Brain microvascular endothelial cell (primary cell): Measurements from ENCODE around the gene SLC46A3.
A peak's percentile ranks its signal among the peaks of the same experiment; 100 is the strongest.

Source experiments
- DNase-seq: peaks from one replicate; pipeline ENCODE4 v3.0.0-alpha.2; 2020
- H3K27ac ChIP-seq: fragments of 250-450 bp; sonication (Bioruptor Pico); 2 replicates; pipeline ENCODE4 v1.5.1; 2020; ENCODE audit warnings: mild to moderate bottlenecking, moderate library complexity
- H3K27me3 ChIP-seq: fragments of 250-450 bp; sonication (Bioruptor Pico); replicated peaks from 2 replicates; pipeline ENCODE4 v1.5.1; 2020; ENCODE audit warnings: mild to moderate bottlenecking
- H3K36me3 ChIP-seq: fragments of 250-450 bp; sonication (Bioruptor Pico); replicated peaks from 2 replicates; pipeline ENCODE4 v1.5.1; 2020; ENCODE audit warnings: mild to moderate bottlenecking
- H3K4me3 ChIP-seq: 2 replicates; pipeline ENCODE4 v1.5.1; 2011; ENCODE audit warnings: low read depth, mild to moderate bottlenecking, control low read depth, low read length, moderate library complexity
- CTCF ChIP-seq: IDR thresholded peaks from 2 replicates; pipeline ENCODE4 v1.5.1; 2011; ENCODE audit warnings: low read depth, mild to moderate bottlenecking, moderate library complexity, low read length, control low read depth, inconsistent platforms; ENCODE audit errors: missing control alignments
- in situ Hi-C: cut with HindIII; loops from 2 replicates; pipeline ENCODE4 v1.10.0; 2017; ENCODE audit warnings: low sequenced_read_pairs, low pct_ligation_motif_present

SLC46A3 gene

GRCh38 chr13:28725046-28725610 lies 6.4 kb upstream of the SLC46A3 start:
- peak; percentile 35 for DNase-seq
- H3K27me3 ChIP-seq, result no peaks in the 10 kb centered on the region
- TF ChIP-seq CTCF, result no peak
- in situ Hi-C loops, result no loop called here
- peak overlapping the region; percentile 27 for H3K27ac ChIP-seq
- no peak overlapping the region for H3K4me3 ChIP-seq
- H3K36me3 ChIP-seq, result no peaks in the 10 kb centered on the region

GRCh38 chr13:28723806-28724205 lies 5.0 kb upstream of the SLC46A3 start:
- no peak overlapping the region for H3K27ac ChIP-seq
- in situ Hi-C loops, result no loop called here
- no peak for TF ChIP-seq CTCF
- no peaks in the 10 kb centered on the region for H3K27me3 ChIP-seq
- no peak overlapping the region for H3K4me3 ChIP-seq
- no peak for DNase-seq
- no peaks in the 10 kb centered on the region for H3K36me3 ChIP-seq

GRCh38 chr13:28719227-28720055 lies 671 bp upstream of the SLC46A3 start:
- in situ Hi-C loops, result no loop called here
- Histone ChIP-seq H3K36me3 (no peaks in the 10 kb centered on the region), H3K27ac (peak overlapping the region; percentile 90), H3K27me3 (no peaks in the 10 kb centered on the region), H3K4me3 (peak overlapping the region; percentile 84)
- DNase-seq, result peak; percentile 89
- TF ChIP-seq CTCF, result no peak

- in situ Hi-C loops, result no loop called here
- H3K27ac ChIP-seq, result peak overlapping the region; percentile 90
Observed at GRCh38 chr13:28718196-28718542, 601 bp downstream of the SLC46A3 start.

GRCh38 chr13:28717170-28717569 lies 1.6 kb downstream of the SLC46A3 start:
- peak overlapping the region; percentile 90 for H3K27ac ChIP-seq
- H3K4me3 ChIP-seq, result peak overlapping the region; percentile 84
- DNase-seq, result no peak
- in situ Hi-C loops, result no loop called here
- TF ChIP-seq CTCF, result no peak
- no peaks in the 10 kb centered on the region for H3K27me3 ChIP-seq
- H3K36me3 ChIP-seq, result peaks cover 2% of the 10 kb centered on the region

More at GRCh38 chr13:28718196-28718542, 601 bp downstream of the SLC46A3 start:
- H3K36me3 ChIP-seq, result peaks cover 1% of the 10 kb centered on the region
- TF ChIP-seq CTCF, result no peak
- H3K27me3 ChIP-seq, result no peaks in the 10 kb centered on the region
- no peak for DNase-seq
- peak overlapping the region; percentile 84 for H3K4me3 ChIP-seq
